Loucy (cell line): ENCODE results near the gene TTLL7.

Source experiments
- CTCF ChIP-seq: fragments of 200-600 bp; sonication (generic); conservative IDR thresholded peaks from 2 replicates; pipeline ENCODE4 v1.5.1; 2014; ENCODE audit warnings: mild to moderate bottlenecking, antibody characterized with exemption, low read length
- EZH2phosphoT487 ChIP-seq: fragments of 200-600 bp; IDR thresholded peaks from 2 replicates; pipeline ENCODE4 v1.6.1; 2018; ENCODE audit warnings: antibody characterized with exemption, mild to moderate bottlenecking, moderate library complexity, borderline replicate concordance

DNA sequence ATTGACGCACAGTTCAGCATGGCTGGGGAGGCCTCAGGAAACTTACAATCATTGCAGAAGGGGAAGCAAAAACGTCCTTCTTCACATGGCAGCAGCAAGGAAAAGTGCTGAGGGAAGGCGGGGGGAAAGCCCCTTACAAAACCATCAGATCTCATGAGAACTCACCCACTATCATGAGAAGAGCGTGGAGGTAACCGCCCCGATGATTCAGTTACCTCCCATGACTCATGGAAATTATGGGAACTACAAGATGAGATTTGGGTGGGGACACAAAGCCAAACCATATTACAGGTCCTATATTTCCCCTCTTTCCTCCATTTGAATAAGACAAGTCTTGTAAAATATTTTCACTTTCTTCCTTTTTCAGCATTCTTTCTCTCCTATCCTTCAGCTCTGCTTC, 7.7 kb upstream of the TTLL7 start:
- TF ChIP-seq CTCF (no peak), EZH2phosphoT487 (no peak)
